Stimulated activated CD8-positive, alpha-beta memory T cell treated with anti-CD3 and anti-CD28 coated beads, Interleukin-12 subunit alpha, Interleukin-12 subunit beta, amount 100 ng/mL, for 24 hours (primary cell): ENCODE measurements around the gene LMNA.

Experiments used
- DNase-seq: peaks from one replicate; pipeline ENCODE4 v3.0.0-alpha.2; 2020; ENCODE audit errors: extremely low read depth

Gene LMNA

GRCh38 chr1:156082309-156083091, 32.0 kb upstream of the LMNA start, which contains the start of gene MEX3A:
Gene MEX3A (minus strand): TSS chr1:156082465. CDS start chr1:156081998, 467 bp downstream.
- DNase-seq = no peak

GRCh38 chr1:156083800-156084790, 30.4 kb upstream of the LMNA start:
- DNase-seq = no peak

GRCh38 chr1:156086256-156086662, 28.3 kb upstream of the LMNA start:
- no peak for DNase-seq

- DNase-seq = no peak
Observed at GRCh38 chr1:156089704-156090103, 24.8 kb upstream of the LMNA start.

- DNase-seq = no peak
Observed at GRCh38 chr1:156090138-156090839, 24.2 kb upstream of the LMNA start.

- peak; percentile 65 for DNase-seq
Observed at GRCh38 chr1:156090840-156091188, 23.7 kb upstream of the LMNA start.

GRCh38 chr1:156091610-156092009, 22.9 kb upstream of the LMNA start:
- DNase-seq = no peak

GRCh38 chr1:156095906-156096508, 18.5 kb upstream of the LMNA start:
- no peak for DNase-seq

GRCh38 chr1:156096640-156097391, 17.7 kb upstream of the LMNA start:
- DNase-seq = peak; percentile 77

GRCh38 chr1:156097499-156098178, 16.9 kb upstream of the LMNA start:
- DNase-seq = no peak

GRCh38 chr1:156098784-156099183, 15.7 kb upstream of the LMNA start:
- no peak for DNase-seq

GRCh38 chr1:156099282-156099681, 15.2 kb upstream of the LMNA start:
- DNase-seq = no peak

- no peak for DNase-seq
Observed at GRCh38 chr1:156100205-156100995, 14.1 kb upstream of the LMNA start.

GRCh38 chr1:156101880-156102279, 12.6 kb upstream of the LMNA start:
- DNase-seq = no peak

GRCh38 chr1:156102633-156103511, 11.6 kb upstream of the LMNA start:
- DNase-seq = no peak

GRCh38 chr1:156103521-156103947, 11.0 kb upstream of the LMNA start:
- no peak for DNase-seq

- DNase-seq = no peak
Observed at GRCh38 chr1:156104065-156104810, 10.3 kb upstream of the LMNA start.
